HepG2 (cell line): ENCODE measurements around the gene TACC2. TPM values are rescaled to one million over a fixed set of nuclear protein-coding genes. Genes with fewer than 3 reads are reported as not detected.

Experiments
- ATAC-seq: fragments of 200-7000 bp; cut with Tn5 transposase; 3 replicates; pipeline ENCODE4 v1.9.1; 2020; ENCODE audit warnings: mild to moderate bottlenecking, moderate library complexity
- BruUV-seq: library from RNA; stranded (reverse); fragments of 400-500 nt; replicated peaks from 2 replicates; lab custom pipeline; 2021; lab: Mats Ljungman, UMichigan
- CTCF ChIA-PET: fragments of 300-600 bp; formaldehyde crosslinking; extraction: SDS; loops from one replicate; lab custom pipeline; 2021; ENCODE audit warnings: low total read pairs, inconsistent platforms, low intra/inter-chr PET ratio; lab: Yijun Ruan, JAX
- POLR2A ChIA-PET: fragments of 350-600 bp; sonication (Branson Sonifier 250); formaldehyde crosslinking; loops from one replicate; lab custom pipeline; 2020; ENCODE audit warnings: antibody characterized with exemption, inconsistent platforms; lab: Yijun Ruan, JAX
- DNase-seq: peaks from one replicate; pipeline ENCODE4 v3.0.0-alpha.2; 2015; ENCODE audit warnings: low spot score
- FAIRE-seq: peaks from 3 replicates; lab custom pipeline; 2011; peaks lifted over from hg19 to GRCh38; lab: Jason Lieb, UNC
- H2AFZ ChIP-seq: one replicate; pipeline ENCODE4 v1.6.1; 2011; ENCODE audit warnings: low read length, inconsistent platforms
- H3K27ac ChIP-seq: fragments of 300-600 bp; 3 replicates; pipeline ENCODE4 v1.8.0; 2011; ENCODE audit warnings: mixed run types, mild to moderate bottlenecking, mixed read lengths, low read length, inconsistent platforms; ENCODE audit not compliant: insufficient read depth; ENCODE audit errors: extremely low read length
- H3K27me3 ChIP-seq, 2 experiments: fragments of 200-600 bp in 1 of 2; 2 replicates in 1 of 2; 3 replicates in 1 of 2; pipeline versions ENCODE4 v1.6.0 to v1.8.0; 2011; ENCODE audit warnings: low read length in 2 of 2, mild to moderate bottlenecking in 2 of 2, moderate library complexity in 2 of 2, inconsistent platforms in 1 of 2; ENCODE audit not compliant: insufficient read depth in 2 of 2, control insufficient read depth in 1 of 2
- H3K36me3 ChIP-seq, 2 experiments: fragments of 200-600 bp in 1 of 2; replicated peaks in 1 of 2; 2 replicates in 1 of 2; 3 replicates in 1 of 2; pipeline versions ENCODE4 v1.5.1 to v1.8.0; 2011; ENCODE audit warnings: low read length in 2 of 2, inconsistent platforms in 1 of 2; ENCODE audit not compliant: insufficient read depth in 2 of 2, control insufficient read depth in 1 of 2
- H3K4me1 ChIP-seq: 2 replicates; pipeline ENCODE4 v1.5.1; 2012; ENCODE audit warnings: low read length, inconsistent platforms; ENCODE audit not compliant: insufficient read depth
- H3K4me2 ChIP-seq: 2 replicates; pipeline ENCODE4 v1.6.0; 2011; ENCODE audit warnings: low read depth, low read length, inconsistent platforms
- H3K4me3 ChIP-seq, 3 experiments: fragments of 200-600 bp in 1 of 3; sonication (generic), shearing (Covaris generic) in 1 of 3; replicated peaks in 1 of 3; 2 replicates each; pipeline ENCODE4 v1.5.1; 2011 to 2016; ENCODE audit warnings: low read length in 3 of 3, inconsistent platforms in 2 of 3, low read depth in 2 of 3, mild to moderate bottlenecking in 2 of 3, control low read depth in 1 of 3, mixed read lengths in 1 of 3; ENCODE audit not compliant: insufficient read depth in 1 of 3
- H3K79me2 ChIP-seq: one replicate; pipeline ENCODE4 v1.6.1; 2011; ENCODE audit warnings: low read length, inconsistent platforms; ENCODE audit not compliant: insufficient read depth
- H3K9ac ChIP-seq: 2 replicates; pipeline ENCODE4 v1.6.0; 2011; ENCODE audit warnings: mild to moderate bottlenecking, low read depth, low read length, inconsistent platforms; ENCODE audit not compliant: insufficient read depth
- H3K9me3 ChIP-seq: 2 replicates; pipeline ENCODE4 v1.5.1; 2012; ENCODE audit warnings: mild to moderate bottlenecking, low read length
- H4K20me1 ChIP-seq: 2 replicates; pipeline ENCODE4 v1.6.0; 2011; ENCODE audit warnings: inconsistent platforms, mild to moderate bottlenecking, low read length, moderate library complexity; ENCODE audit not compliant: insufficient read depth
- CBX2 ChIP-seq, 2 experiments: fragments of 200-600 bp in 1 of 2; sonication (generic); formaldehyde crosslinking in 1 of 2; IDR thresholded peaks; 2 replicates each; pipeline versions ENCODE4 v1.7.0 to v1.8.1; 2018 to 2022; ENCODE audit warnings: low read depth in 2 of 2, low read length in 1 of 2, mild to moderate bottlenecking in 1 of 2, missing genetic modification reagents in 1 of 2
- ELF3 ChIP-seq: IDR thresholded peaks from 2 replicates; pipeline ENCODE4 v1.6.1; 2016; ENCODE audit warnings: missing genetic modification reagents, missing compliant biosample characterization
- FOXM1 ChIP-seq: sonication (generic); formaldehyde crosslinking; IDR thresholded peaks from 2 replicates; pipeline ENCODE4 v1.5.0; 2020; ENCODE audit warnings: missing genetic modification reagents
- HCFC1 ChIP-seq: fragments of 150-350 bp; IDR thresholded peaks from 2 replicates; pipeline ENCODE4 v1.6.1; 2014; ENCODE audit warnings: low read depth, low read length
- IKZF4 ChIP-seq: sonication (generic); formaldehyde crosslinking; IDR thresholded peaks from 2 replicates; pipeline ENCODE4 v1.5.1; 2020; ENCODE audit warnings: borderline replicate concordance, mild to moderate bottlenecking, low read depth, missing genetic modification reagents; ENCODE audit errors: not compliant biosample characterization
- KAT7 ChIP-seq: IDR thresholded peaks from 2 replicates; pipeline ENCODE4 v1.6.1; 2018; ENCODE audit warnings: borderline replicate concordance, missing compliant biosample characterization
- NCOA2 ChIP-seq: sonication (generic); formaldehyde crosslinking; IDR thresholded peaks from 2 replicates; pipeline ENCODE4 v1.8.0; 2022; ENCODE audit warnings: inconsistent platforms
- NFYC ChIP-seq: IDR thresholded peaks from 2 replicates; pipeline ENCODE4 v1.6.1; 2016; ENCODE audit warnings: missing genetic modification reagents, missing compliant biosample characterization
- PITX1 ChIP-seq: sonication (generic); formaldehyde crosslinking; IDR thresholded peaks from 2 replicates; pipeline ENCODE4 v1.5.1; 2020; ENCODE audit warnings: mild to moderate bottlenecking, missing genetic modification reagents
- PRMT3 ChIP-seq: sonication (generic); formaldehyde crosslinking; IDR thresholded peaks from 2 replicates; pipeline ENCODE4 v1.8.1; 2022; ENCODE audit warnings: low read depth, mild to moderate bottlenecking, moderate library complexity, missing genetic modification reagents, borderline replicate concordance
- SATB2 ChIP-seq: sonication (generic); formaldehyde crosslinking; IDR thresholded peaks from 2 replicates; pipeline ENCODE4 v1.5.0; 2020; ENCODE audit warnings: missing genetic modification reagents
- SMAD9 ChIP-seq: sonication (generic); formaldehyde crosslinking; IDR thresholded peaks from 2 replicates; pipeline ENCODE4 v1.5.1; 2020; ENCODE audit warnings: mild to moderate bottlenecking, missing genetic modification reagents
- TCF7L2 ChIP-seq: IDR thresholded peaks from 2 replicates; pipeline ENCODE4 v1.6.1; 2011; ENCODE audit warnings: mild to moderate bottlenecking, low read depth, low read length, moderate library complexity
- U2AF2 ChIP-seq: fragments of 200-400 bp; formaldehyde crosslinking; IDR thresholded peaks from 2 replicates; pipeline ENCODE4 v1.6.1; 2017; ENCODE audit warnings: low read depth, mild to moderate bottlenecking, low read length
- ZFAT ChIP-seq: sonication (generic); formaldehyde crosslinking; conservative IDR thresholded peaks from 2 replicates; pipeline ENCODE4 v1.8.1; 2023; ENCODE audit warnings: missing genetic modification reagents, inconsistent platforms
- ZNF256 ChIP-seq: sonication (generic); formaldehyde crosslinking; conservative IDR thresholded peaks from 2 replicates; pipeline ENCODE4 v1.4.0; 2020; ENCODE audit warnings: missing genetic modification reagents
- ZNF260 ChIP-seq: sonication (generic); formaldehyde crosslinking; IDR thresholded peaks from 2 replicates; pipeline ENCODE4 v1.4.0; 2020; ENCODE audit warnings: missing genetic modification reagents, low read depth, mild to moderate bottlenecking, borderline replicate concordance
- ZNF629 ChIP-seq: sonication (generic); formaldehyde crosslinking; conservative IDR thresholded peaks from 2 replicates; pipeline ENCODE4 v1.5.0; 2020; ENCODE audit warnings: missing genetic modification reagents
- ZNF670 ChIP-seq: sonication (generic); formaldehyde crosslinking; IDR thresholded peaks from 2 replicates; pipeline ENCODE4 v1.8.0; 2022; ENCODE audit warnings: mild to moderate bottlenecking, missing genetic modification reagents, borderline replicate concordance
- WGBS: methylation state at CpG from one replicate; pipeline ENCODE4 v1.1.6; 2017; ENCODE audit warnings: low lambda C conversion rate; 5-methylcytosine and 5-hydroxymethylcytosine counted together
- in situ Hi-C: cut with HindIII; loops from 2 replicates; pipeline ENCODE4 v1.10.0; 2017; ENCODE audit warnings: low pct_unique_long_range_greater_than_20kb; ENCODE audit not compliant: extremely low pct_ligation_motif_present
- intact Hi-C: fragments of 100-400 bp; cut with micrococcal nuclease; formaldehyde crosslinking; loops from one replicate; pipeline ENCODE4 v1.10.0; 2022; ENCODE audit not compliant: unreplicated experiment
- polyA plus RNA-seq, 8 experiments: library from polyadenylated mRNA; depleted of rRNA in 3 of 8; stranded (reverse) in 7 of 8; unstranded in 1 of 8; fragments of >200 nt; fragmentation: Illumina TruSeq in 4 of 8; extraction: Trizol in 4 of 8; gene quantifications; 2 replicates each; pipeline versions ENCODE4 v1.2.1 to v1.2.3, GENCODE V29; 2011 to 2016; ENCODE audit warnings: low read depth in 4 of 8, missing spikeins in 1 of 8, mixed read lengths in 1 of 8; ENCODE audit not compliant: insufficient read depth in 1 of 8
- total RNA-seq, 5 experiments: library from RNA; depleted of rRNA; stranded (reverse); fragments of >200 nt; fragmentation: Illumina TruSeq; extraction: Trizol; gene quantifications; 2 replicates each; pipeline ENCODE4 v1.2.3, GENCODE V29; 2016; ENCODE audit warnings: low read depth in 1 of 5
- TF ChIP-seq, protein P1 (sequence below): sonication (generic); formaldehyde crosslinking; IDR thresholded peaks from 2 replicates; pipeline ENCODE4 v1.4.0; 2020; ENCODE audit warnings: mild to moderate bottlenecking, missing genetic modification reagents
- TF ChIP-seq, protein P2 (sequence below): IDR thresholded peaks from 2 replicates; pipeline ENCODE4 v1.6.1; 2016; ENCODE audit warnings: control low read depth

Gene TACC2
- total and polyA plus RNA-seq, 2 of the 13 experiments (the other 11 are each of a cell fraction or from before 2014, with no cell fraction given) = 11.8 to 16.0 TPM

DNA sequence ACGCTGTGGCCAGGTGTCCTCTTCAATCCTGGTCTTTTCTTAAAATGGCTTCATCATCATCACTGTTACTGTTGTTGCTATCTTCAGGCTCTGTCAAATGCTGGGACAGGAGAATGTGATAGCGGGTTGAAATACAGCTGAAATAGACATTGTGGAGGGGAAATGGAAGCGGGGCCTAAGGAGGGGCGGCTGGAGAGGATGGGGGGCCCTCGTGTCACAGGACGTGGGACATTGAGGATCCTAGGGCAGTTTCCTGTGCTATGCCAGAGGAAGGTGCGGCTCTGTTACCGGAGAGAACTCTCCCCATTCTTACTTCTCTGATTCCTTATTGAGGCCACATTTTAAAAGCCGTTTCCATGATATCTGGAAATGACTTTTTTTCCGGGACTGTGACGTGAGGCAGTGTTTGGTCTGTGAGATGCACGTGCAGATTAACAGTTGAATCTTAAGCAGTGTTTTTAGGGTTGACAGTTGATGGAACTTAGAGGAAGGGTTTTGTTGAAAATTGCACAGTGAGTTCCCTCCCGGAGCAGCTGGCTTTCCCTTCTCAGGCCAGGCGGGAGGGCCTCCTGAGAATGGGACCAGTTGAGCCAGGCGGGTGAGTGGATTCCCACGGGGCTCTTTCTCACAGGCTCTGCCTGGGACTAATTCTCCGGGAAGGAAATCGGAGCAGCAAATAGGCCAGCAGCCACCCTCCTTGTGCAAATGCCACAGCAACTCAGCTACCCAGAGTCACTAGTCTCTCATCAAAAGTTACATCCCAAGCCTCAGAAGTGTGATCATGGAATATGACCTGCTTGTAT, 125.2 kb downstream of the TACC2 start:
- no peak for DNase-seq
- Histone ChIP-seq H3K36me3 (no peaks in the 10 kb centered on the region), H3K9me3 (no peaks in the 10 kb centered on the region), H3K4me1 (peaks cover 42% of the 10 kb centered on the region), H2AFZ (no peak overlapping the region), H3K4me3 (peak overlapping the region; percentile 70 to 88 (median 87)), H3K79me2 (peaks cover 64% of the 10 kb centered on the region), H3K27ac (peak overlapping the region; percentile 95), H3K9ac (peak overlapping the region; percentile 94), H3K4me2 (peak overlapping the region; percentile 93), H3K27me3 (no peaks in the 10 kb centered on the region), H4K20me1 (peaks cover 3% of the 10 kb centered on the region; the same call in 1 of the 2 replicates)
- intact Hi-C loops = loop anchor here (2.0 to 5.0 kb wide), 3 partner anchors 122 to 187 kb away; partner anchors contain the start of genes ATE1 and NSMCE4A
- ChIA-PET POLR2A (interaction anchor here (1.3 to 2.7 kb wide), 3 partner anchors 51 to 185 kb away, joined by 4 to 19 read pairs (median 4); no protein-coding TSS in a partner anchor), CTCF (interaction anchor here (2.1 to 2.7 kb wide), 2 partner anchors 60 to 62 kb away, joined by 6 to 17 read pairs; no protein-coding TSS in a partner anchor)
- FAIRE-seq = no peak
- in situ Hi-C loops = loop anchor here (5.0 kb wide), 1 partner anchor 62 kb away; no protein-coding TSS in a partner anchor
- TSS peak; percentile 46 for BruUV-seq
- WGBS = 28% methylated on average over 18 of the region's 18 CpGs
- peak; percentile 2; the same call in 2 of the 3 replicates for ATAC-seq
- TF ChIP-seq SMAD9 (CRISPR knock-in tag) = no peak
- no peak for TF ChIP-seq ELF3 (CRISPR knock-in tag)
- TF ChIP-seq NCOA2 (CRISPR knock-in tag) = no peak
- TF ChIP-seq PRMT3 (CRISPR knock-in tag) = no peak
- TF ChIP-seq PITX1 = 0 out of 2 replicates have a peak, but pooled peaks have one; percentile 10
- no peak for TF ChIP-seq KAT7 (CRISPR knock-in tag)
- TF ChIP-seq CBX2 (IDR thresholded peaks at IDR 0.05; ENCODE audit: low read depth, low read length) = no peak
- TF ChIP-seq CBX2 (CRISPR knock-in tag; IDR thresholded peaks at IDR 0.05; ENCODE audit: low read depth) = no peak
- TF ChIP-seq FOXM1 (CRISPR knock-in tag) = no peak
- no peak for TF ChIP-seq ZFAT (CRISPR knock-in tag)
- no peak for TF ChIP-seq ZNF256 (CRISPR knock-in tag)
- TF ChIP-seq IKZF4 (CRISPR knock-in tag) = no peak
- TF ChIP-seq, protein P1, sequence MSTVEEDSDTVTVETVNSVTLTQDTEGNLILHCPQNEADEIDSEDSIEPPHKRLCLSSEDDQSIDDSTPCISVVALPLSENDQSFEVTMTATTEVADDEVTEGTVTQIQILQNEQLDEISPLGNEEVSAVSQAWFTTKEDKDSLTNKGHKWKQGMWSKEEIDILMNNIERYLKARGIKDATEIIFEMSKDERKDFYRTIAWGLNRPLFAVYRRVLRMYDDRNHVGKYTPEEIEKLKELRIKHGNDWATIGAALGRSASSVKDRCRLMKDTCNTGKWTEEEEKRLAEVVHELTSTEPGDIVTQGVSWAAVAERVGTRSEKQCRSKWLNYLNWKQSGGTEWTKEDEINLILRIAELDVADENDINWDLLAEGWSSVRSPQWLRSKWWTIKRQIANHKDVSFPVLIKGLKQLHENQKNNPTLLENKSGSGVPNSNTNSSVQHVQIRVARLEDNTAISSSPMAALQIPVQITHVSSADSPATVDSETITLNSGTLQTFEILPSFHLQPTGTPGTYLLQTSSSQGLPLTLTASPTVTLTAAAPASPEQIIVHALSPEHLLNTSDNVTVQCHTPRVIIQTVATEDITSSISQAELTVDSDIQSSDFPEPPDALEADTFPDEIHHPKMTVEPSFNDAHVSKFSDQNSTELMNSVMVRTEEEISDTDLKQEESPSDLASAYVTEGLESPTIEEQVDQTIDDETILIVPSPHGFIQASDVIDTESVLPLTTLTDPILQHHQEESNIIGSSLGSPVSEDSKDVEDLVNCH = no peak
- TF ChIP-seq, protein P2, sequence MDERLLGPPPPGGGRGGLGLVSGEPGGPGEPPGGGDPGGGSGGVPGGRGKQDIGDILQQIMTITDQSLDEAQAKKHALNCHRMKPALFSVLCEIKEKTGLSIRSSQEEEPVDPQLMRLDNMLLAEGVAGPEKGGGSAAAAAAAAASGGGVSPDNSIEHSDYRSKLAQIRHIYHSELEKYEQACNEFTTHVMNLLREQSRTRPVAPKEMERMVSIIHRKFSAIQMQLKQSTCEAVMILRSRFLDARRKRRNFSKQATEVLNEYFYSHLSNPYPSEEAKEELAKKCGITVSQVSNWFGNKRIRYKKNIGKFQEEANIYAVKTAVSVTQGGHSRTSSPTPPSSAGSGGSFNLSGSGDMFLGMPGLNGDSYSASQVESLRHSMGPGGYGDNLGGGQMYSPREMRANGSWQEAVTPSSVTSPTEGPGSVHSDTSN = no peak
- no peak for TF ChIP-seq ZNF670 (CRISPR knock-in tag)
- no peak for TF ChIP-seq NFYC (CRISPR knock-in tag)
- TF ChIP-seq SATB2 (CRISPR knock-in tag) = no peak
- no peak for TF ChIP-seq ZNF260 (CRISPR knock-in tag)
- no peak for TF ChIP-seq U2AF2
- TF ChIP-seq TCF7L2 = no peak
- TF ChIP-seq ZNF629 (CRISPR knock-in tag) = no peak
- no peak for TF ChIP-seq HCFC1
